GM11168 (cell line): ENCODE results near the gene SLCO3A1.

ENCODE experiments used
- in situ Hi-C: fragments of 300-500 bp; cut with MboI; formaldehyde crosslinking; loops from one replicate; pipeline ENCODE4 v1.12.0; 2022; ENCODE audit warnings: low sequenced_read_pairs; ENCODE audit not compliant: unreplicated experiment

The SLCO3A1 gene

GRCh38 chr15:92079647-92080255, 226.2 kb downstream of the SLCO3A1 start:
- in situ Hi-C loops = loop anchor here (5.0 to 25.0 kb wide), 2 partner anchors 633 to 782 kb away; no protein-coding TSS in a partner anchor

- in situ Hi-C loops = loop anchor here (5.0 to 25.0 kb wide), 2 partner anchors 630 to 785 kb away; no protein-coding TSS in a partner anchor
These were observed 228.7 kb downstream of the SLCO3A1 start for GRCh38 chr15:92082006-92082843.

- in situ Hi-C loops = loop anchor here (5.0 to 25.0 kb wide), 2 partner anchors 629 to 786 kb away; no protein-coding TSS in a partner anchor
These were observed 229.7 kb downstream of the SLCO3A1 start for GRCh38 chr15:92083190-92083589.

GRCh38 chr15:92087211-92087610, 233.7 kb downstream of the SLCO3A1 start:
- in situ Hi-C loops = loop anchor here (25.0 kb wide), 1 partner anchor 625 kb away; no protein-coding TSS in a partner anchor

- in situ Hi-C loops = loop anchor here (10.0 to 25.0 kb wide), 3 partner anchors 134 to 621 kb away; no protein-coding TSS in a partner anchor
These were observed 237.7 kb downstream of the SLCO3A1 start for GRCh38 chr15:92091155-92091734.

- in situ Hi-C loops = loop anchor here (10.0 to 25.0 kb wide), 3 partner anchors 132 to 620 kb away; no protein-coding TSS in a partner anchor
These were observed 239.0 kb downstream of the SLCO3A1 start for GRCh38 chr15:92092289-92093105.

- in situ Hi-C loops = loop anchor here (10.0 to 25.0 kb wide), 3 partner anchors 129 to 617 kb away; no protein-coding TSS in a partner anchor
These were observed 242.2 kb downstream of the SLCO3A1 start for GRCh38 chr15:92095693-92096092.

- in situ Hi-C loops = loop anchor here (10.0 to 25.0 kb wide), 3 partner anchors 127 to 615 kb away; no protein-coding TSS in a partner anchor
These were observed 244.1 kb downstream of the SLCO3A1 start for GRCh38 chr15:92097474-92098178.

GRCh38 chr15:92098869-92099268, 245.4 kb downstream of the SLCO3A1 start:
- in situ Hi-C loops = loop anchor here (10.0 to 25.0 kb wide), 3 partner anchors 126 to 613 kb away; no protein-coding TSS in a partner anchor

- in situ Hi-C loops = no loop called here
These were observed 246.8 kb downstream of the SLCO3A1 start for GRCh38 chr15:92100301-92100700.

GRCh38 chr15:92100751-92101150, 247.2 kb downstream of the SLCO3A1 start:
- in situ Hi-C loops = no loop called here

GRCh38 chr15:92101708-92102394, 248.3 kb downstream of the SLCO3A1 start:
- in situ Hi-C loops = no loop called here

- in situ Hi-C loops = no loop called here
These were observed 248.9 kb downstream of the SLCO3A1 start for GRCh38 chr15:92102395-92102755.

- in situ Hi-C loops = no loop called here
These were observed 250.6 kb downstream of the SLCO3A1 start for GRCh38 chr15:92104072-92104471.

GRCh38 chr15:92105611-92106010, 252.1 kb downstream of the SLCO3A1 start:
- in situ Hi-C loops = no loop called here

GRCh38 chr15:92107510-92107909, 254.0 kb downstream of the SLCO3A1 start:
- in situ Hi-C loops = no loop called here

GRCh38 chr15:92109191-92109873, 255.8 kb downstream of the SLCO3A1 start:
- in situ Hi-C loops = no loop called here

GRCh38 chr15:92111291-92111690, 257.8 kb downstream of the SLCO3A1 start:
- in situ Hi-C loops = no loop called here
